Hepatocyte (in vitro differentiated cells): ENCODE data around the gene KRTAP27-1. TPM values are rescaled to one million over a fixed set of nuclear protein-coding genes. Genes with fewer than 3 reads are reported as not detected.

ENCODE experiments used
- DNase-seq: peaks from one replicate; pipeline ENCODE4 v3.0.0-alpha.2; 2016; ENCODE audit warnings: low spot score
- H2AFZ ChIP-seq: fragments of 200-600 bp; sonication (generic); 2 replicates; pipeline ENCODE4 v1.6.0; 2016; ENCODE audit warnings: antibody characterized with exemption, mild to moderate bottlenecking
- H3K27ac ChIP-seq: fragments of 200-600 bp; sonication (generic); 2 replicates; pipeline ENCODE4 v1.5.1; 2016; ENCODE audit warnings: mild to moderate bottlenecking
- H3K27me3 ChIP-seq: fragments of 200-600 bp; sonication (generic); 2 replicates; pipeline ENCODE4 v1.6.1; 2016
- H3K36me3 ChIP-seq: fragments of 200-600 bp; sonication (generic); replicated peaks from 2 replicates; pipeline ENCODE4 v1.5.1; 2016; ENCODE audit warnings: low read depth; ENCODE audit not compliant: insufficient read depth
- H3K4me1 ChIP-seq: fragments of 200-600 bp; sonication (generic); 2 replicates; pipeline ENCODE4 v1.5.1; 2016; ENCODE audit warnings: mild to moderate bottlenecking, moderate library complexity; ENCODE audit not compliant: insufficient read depth
- H3K4me2 ChIP-seq: fragments of 200-600 bp; sonication (generic); 2 replicates; pipeline ENCODE4 v1.6.0; 2016
- H3K4me3 ChIP-seq: fragments of 200-600 bp; sonication (generic); 2 replicates; pipeline ENCODE4 v1.5.1; 2016; ENCODE audit warnings: mild to moderate bottlenecking
- H3K79me2 ChIP-seq: fragments of 200-600 bp; sonication (generic); 2 replicates; pipeline ENCODE4 v1.6.0; 2017; ENCODE audit warnings: mild to moderate bottlenecking
- H3K9me2 ChIP-seq: fragments of 200-600 bp; sonication (generic); replicated peaks from 2 replicates; pipeline ENCODE4 v1.6.0; 2017; ENCODE audit warnings: mild to moderate bottlenecking; ENCODE audit not compliant: insufficient read depth
- H3K9me3 ChIP-seq: fragments of 200-600 bp; sonication (generic); 2 replicates; pipeline ENCODE4 v1.5.1; 2016; ENCODE audit warnings: low read depth, mild to moderate bottlenecking
- H4K20me1 ChIP-seq: fragments of 200-600 bp; sonication (generic); 2 replicates; pipeline ENCODE4 v1.6.0; 2016; ENCODE audit warnings: mild to moderate bottlenecking; ENCODE audit not compliant: insufficient read depth, poor library complexity, severe bottlenecking
- CTCF ChIP-seq: fragments of 200-600 bp; sonication (generic); IDR thresholded peaks from 2 replicates; pipeline ENCODE4 v1.5.1; 2016; ENCODE audit warnings: antibody characterized with exemption, mild to moderate bottlenecking; ENCODE audit not compliant: poor library complexity
- EZH2 ChIP-seq: fragments of 200-600 bp; sonication (generic); IDR thresholded peaks from 2 replicates; pipeline ENCODE4 v1.6.1; 2016; ENCODE audit warnings: antibody characterized with exemption, mild to moderate bottlenecking, borderline replicate concordance
- EZH2phosphoT487 ChIP-seq: fragments of 200-600 bp; sonication (generic); IDR thresholded peaks from one replicate; pipeline ENCODE4 v1.6.1; 2018; ENCODE audit warnings: antibody characterized with exemption, mild to moderate bottlenecking, low read depth, moderate library complexity; ENCODE audit not compliant: unreplicated experiment, severe bottlenecking
- WGBS: methylation state at CpG from one replicate; pipeline ENCODE4 v1.1.6; 2016; ENCODE audit warnings: low lambda C conversion rate; ENCODE audit errors: missing lambda C conversion rate; 5-methylcytosine and 5-hydroxymethylcytosine counted together
- polyA plus RNA-seq: library from polyadenylated mRNA; unstranded; fragments of >200 nt; fragmentation: Nextera tagmentation; extraction: Ambion mirVana; gene quantifications from 2 replicates; pipeline ENCODE4 v1.2.1, GENCODE V29; 2016
- total RNA-seq: library from RNA; depleted of rRNA; stranded (reverse); fragments of >200 nt; gene quantifications from 2 replicates; pipeline ENCODE4 v1.2.3, GENCODE V29; 2014

KRTAP27-1 gene
- not detected in 2 replicates for total RNA-seq
- not detected in 2 replicates for polyA plus RNA-seq

DNA sequence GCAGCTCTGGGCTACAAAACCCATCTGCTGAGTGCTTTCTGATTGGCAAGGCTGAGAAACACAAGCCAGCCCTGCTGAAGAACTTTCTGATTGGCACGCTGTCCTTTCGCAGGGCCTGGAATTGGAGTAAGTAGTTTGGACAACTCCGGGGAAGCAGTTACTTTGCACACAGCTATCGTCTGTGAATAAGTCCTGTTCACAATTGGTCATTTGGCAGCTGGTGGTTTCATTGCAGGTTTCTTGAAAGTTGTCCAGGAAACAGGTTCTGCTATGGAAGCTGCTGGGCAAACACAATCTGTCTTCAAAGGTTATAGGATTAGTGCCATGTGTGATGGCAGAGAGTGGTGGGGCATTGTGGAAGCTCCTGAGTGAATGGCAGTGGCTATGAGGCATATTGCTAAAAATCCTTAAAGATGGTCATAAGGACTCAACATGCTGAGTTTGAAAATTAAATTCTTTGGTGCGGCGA, at the start of gene KRTAP27-1:
TSS of gene KRTAP27-1 (minus strand) at position 419 of the 469 bp plus-strand sequence. CDS start at position 393, 26 bp downstream.
- Histone ChIP-seq H3K4me1 (no peaks in the 10 kb centered on the region), H3K27me3 (no peaks in the 10 kb centered on the region), H4K20me1 (no peaks in the 10 kb centered on the region), H3K9me3 (no peaks in the 10 kb centered on the region), H3K36me3 (no peaks in the 10 kb centered on the region), H2AFZ (no peak within 1 kb of the TSS), H3K79me2 (no peaks in the 10 kb centered on the region), H3K27ac (no peak within 1 kb of the TSS), H3K4me3 (no peak within 1 kb of the TSS), H3K9me2 (no peaks in the 10 kb centered on the region), H3K4me2 (no peak within 1 kb of the TSS)
- no peak for DNase-seq
- TF ChIP-seq EZH2 (no peak), EZH2phosphoT487 (no peak), CTCF (no peak)
- 96% methylated on average over 6 of the region's 6 CpGs for WGBS

DNA sequence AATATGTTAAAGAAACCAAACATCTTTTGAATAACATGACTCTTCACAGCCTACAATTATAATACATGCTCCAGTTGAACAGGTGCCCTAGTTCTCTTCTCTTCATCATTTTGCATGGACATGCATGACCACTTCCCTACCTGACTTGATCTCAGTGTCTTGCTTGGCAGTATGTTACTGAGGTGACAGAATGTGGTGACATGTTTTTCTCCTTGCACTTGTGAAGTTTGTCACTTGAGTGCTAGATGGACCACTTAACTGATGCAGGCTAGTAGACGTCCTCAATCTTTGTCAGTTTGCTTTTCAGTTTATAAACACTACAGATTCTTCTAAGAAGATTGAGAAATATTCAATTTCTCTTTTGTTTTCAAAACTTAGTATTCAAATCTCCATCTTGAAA, 44.7 kb upstream of the KRTAP27-1 start:
- WGBS, result 67% methylated on average over 1 of the region's 1 CpG
- no peak overlapping the region for H3K4me2 ChIP-seq

DNA sequence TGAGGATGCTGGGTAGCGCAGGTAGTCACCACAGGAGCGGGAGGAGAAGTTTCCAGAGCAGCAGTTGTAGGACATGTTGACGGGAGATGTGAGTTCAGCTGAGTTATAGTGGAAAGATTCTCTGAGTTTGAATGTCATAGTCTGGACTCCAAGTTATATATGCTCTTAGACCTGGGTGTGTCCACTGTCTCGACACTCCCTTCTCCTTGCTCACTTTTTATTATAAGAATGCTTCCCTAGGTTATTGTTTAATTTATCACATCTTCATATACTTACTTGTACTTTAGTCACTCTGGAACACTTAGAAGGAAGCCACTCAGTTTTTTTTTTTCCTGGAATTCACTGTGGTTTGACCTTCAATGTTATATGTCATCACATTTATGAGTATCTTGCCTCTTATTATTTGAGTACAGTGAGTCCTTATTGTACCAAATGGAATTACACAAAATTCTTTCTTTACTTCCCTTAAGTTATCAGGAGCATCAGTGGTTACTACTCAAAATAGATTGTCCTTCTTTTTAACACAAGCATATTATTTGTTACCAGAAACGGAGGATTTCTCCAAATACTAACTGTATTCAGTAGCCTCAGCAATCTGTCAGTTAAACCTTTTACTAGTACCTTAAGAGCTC, 34.8 kb upstream of the KRTAP27-1 start, which contains the start of gene KRTAP13-2:
TSS of gene KRTAP13-2 (minus strand) at position 133 of the 632 bp plus-strand sequence. CDS start at position 75, 58 bp downstream.
- no peaks in the 10 kb centered on the region for H3K79me2 ChIP-seq
- no peaks in the 10 kb centered on the region for H3K9me2 ChIP-seq
- no peak for TF ChIP-seq EZH2
- H3K4me2 ChIP-seq, result no peak within 1 kb of the TSS
- no peaks in the 10 kb centered on the region for H3K4me1 ChIP-seq
- H2AFZ ChIP-seq, result no peak within 1 kb of the TSS
- H3K4me3 ChIP-seq, result no peak within 1 kb of the TSS
- H3K27me3 ChIP-seq, result no peaks in the 10 kb centered on the region
- no peaks in the 10 kb centered on the region for H4K20me1 ChIP-seq
- H3K9me3 ChIP-seq, result no peaks in the 10 kb centered on the region
- H3K27ac ChIP-seq, result no peak within 1 kb of the TSS
- WGBS, result 85% methylated on average over 5 of the region's 5 CpGs
- DNase-seq, result no peak
- H3K36me3 ChIP-seq, result no peaks in the 10 kb centered on the region

More for the DNA sequence above, 44.7 kb upstream of the KRTAP27-1 start:
- DNase-seq, result no peak
- no peak for TF ChIP-seq EZH2phosphoT487
- no peak for TF ChIP-seq CTCF
- TF ChIP-seq EZH2, result no peak
- no peak overlapping the region for H3K4me3 ChIP-seq
- H4K20me1 ChIP-seq, result no peaks in the 10 kb centered on the region
- H3K79me2 ChIP-seq, result no peaks in the 10 kb centered on the region
- H3K9me2 ChIP-seq, result no peaks in the 10 kb centered on the region
- H3K4me1 ChIP-seq, result no peaks in the 10 kb centered on the region
- H3K27me3 ChIP-seq, result no peaks in the 10 kb centered on the region
- H3K27ac ChIP-seq, result no peak overlapping the region
- no peak overlapping the region for H2AFZ ChIP-seq
- H3K9me3 ChIP-seq, result no peaks in the 10 kb centered on the region
- H3K36me3 ChIP-seq, result no peaks in the 10 kb centered on the region

DNA sequence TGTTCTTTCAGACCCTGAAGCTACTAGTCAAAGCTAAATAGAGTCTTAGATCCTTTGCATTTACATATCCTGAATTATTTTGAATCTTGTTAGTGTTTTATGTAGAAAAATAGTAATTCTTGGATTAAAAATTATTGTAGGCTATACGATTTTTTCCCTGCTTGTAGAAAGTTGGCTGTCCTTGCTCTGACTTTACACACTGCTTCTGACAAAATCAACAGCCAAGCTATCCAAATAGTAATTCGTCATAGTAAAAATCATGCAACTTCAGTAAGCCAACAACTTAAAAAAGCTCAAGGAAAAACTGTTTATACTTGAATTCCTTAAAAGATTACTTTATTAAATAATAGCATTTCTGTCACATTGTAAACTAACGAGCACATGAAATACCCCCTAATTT, 18.4 kb upstream of the KRTAP27-1 start:
- no peaks in the 10 kb centered on the region for H4K20me1 ChIP-seq
- no peak overlapping the region for H3K4me3 ChIP-seq
- no peaks in the 10 kb centered on the region for H3K36me3 ChIP-seq
- WGBS, result 75% methylated on average over 3 of the region's 3 CpGs
- H3K27ac ChIP-seq, result no peak overlapping the region
- no peak overlapping the region for H2AFZ ChIP-seq
- TF ChIP-seq EZH2 (no peak), CTCF (no peak), EZH2phosphoT487 (no peak)
- H3K9me2 ChIP-seq, result no peaks in the 10 kb centered on the region
- H3K27me3 ChIP-seq, result no peaks in the 10 kb centered on the region
- DNase-seq, result no peak
- no peaks in the 10 kb centered on the region for H3K79me2 ChIP-seq
- no peaks in the 10 kb centered on the region for H3K9me3 ChIP-seq
- no peak overlapping the region for H3K4me2 ChIP-seq
- H3K4me1 ChIP-seq, result no peaks in the 10 kb centered on the region
